Activated CD4-positive, alpha-beta T cell treated with anti-CD3 and anti-CD28 coated beads for 48 hours (primary cell): ENCODE results near the gene MICAL2.
A peak's percentile ranks its signal among the peaks of the same experiment; 100 is the strongest.

Experiments
- DNase-seq: peaks from one replicate; pipeline ENCODE4 v3.0.0-alpha.2; 2020

Gene MICAL2

DNA sequence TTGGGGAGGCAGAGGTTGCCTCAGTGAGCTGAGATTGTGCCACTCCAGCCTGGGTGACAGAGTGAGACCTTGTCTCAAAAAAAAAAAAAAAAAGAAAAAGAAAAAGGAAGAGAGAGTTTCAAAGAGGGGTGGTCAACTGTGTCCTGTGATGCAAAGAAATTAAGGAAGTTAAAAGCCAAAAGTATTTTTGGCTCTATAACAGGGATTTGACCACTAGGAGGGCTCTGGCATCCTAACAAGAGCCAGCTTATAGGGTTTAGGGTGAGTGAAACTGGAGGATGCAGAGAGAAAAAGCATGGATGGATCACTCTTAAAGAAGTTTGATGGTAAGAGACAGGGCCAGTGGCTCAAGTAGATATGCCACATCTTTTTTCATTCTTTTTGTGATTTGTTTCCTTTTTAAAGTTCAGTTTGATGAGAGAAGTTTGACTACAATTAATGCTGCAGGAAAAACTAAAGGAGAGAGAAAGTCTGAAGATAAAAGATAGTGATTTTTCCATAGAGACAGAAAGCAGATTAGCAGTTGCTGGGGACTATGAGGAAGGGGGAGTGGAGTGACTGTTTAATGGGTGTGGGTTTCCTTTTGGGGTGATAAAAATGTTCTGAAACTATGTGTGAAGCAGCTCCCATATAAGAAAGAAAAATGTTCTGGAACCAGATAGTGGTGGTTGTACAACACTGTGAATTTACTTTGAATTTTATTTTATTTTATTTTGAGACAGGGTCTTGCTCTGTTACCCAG, 11.1 kb upstream of the MICAL2 start:
- DNase-seq: no peak

GRCh38 chr11:12100429-12100828, 10.0 kb upstream of the MICAL2 start:
- no peak for DNase-seq

DNA sequence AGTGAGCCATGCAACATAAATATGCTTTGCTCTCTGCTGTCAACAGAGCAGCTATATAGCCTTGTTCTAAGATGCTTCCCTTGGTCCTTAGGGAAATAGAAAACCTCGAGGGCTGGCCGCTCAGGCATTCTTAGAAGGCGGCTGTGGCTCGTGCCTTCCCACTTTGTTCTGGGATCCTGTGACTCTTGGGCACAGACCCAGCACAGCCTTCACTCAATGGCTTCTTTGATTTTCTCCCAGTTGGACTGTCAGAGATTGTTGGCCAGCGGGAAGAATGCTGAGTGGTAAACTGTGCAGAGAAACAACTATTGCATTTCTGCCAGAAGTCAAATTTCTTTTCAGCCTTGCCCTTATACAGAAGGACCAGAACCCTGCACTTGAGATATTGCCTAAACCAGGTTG, 9.5 kb upstream of the MICAL2 start:
- no peak for DNase-seq

- no peak for DNase-seq
Measured at GRCh38 chr11:12101318-12101717, 9.1 kb upstream of the MICAL2 start.

DNA sequence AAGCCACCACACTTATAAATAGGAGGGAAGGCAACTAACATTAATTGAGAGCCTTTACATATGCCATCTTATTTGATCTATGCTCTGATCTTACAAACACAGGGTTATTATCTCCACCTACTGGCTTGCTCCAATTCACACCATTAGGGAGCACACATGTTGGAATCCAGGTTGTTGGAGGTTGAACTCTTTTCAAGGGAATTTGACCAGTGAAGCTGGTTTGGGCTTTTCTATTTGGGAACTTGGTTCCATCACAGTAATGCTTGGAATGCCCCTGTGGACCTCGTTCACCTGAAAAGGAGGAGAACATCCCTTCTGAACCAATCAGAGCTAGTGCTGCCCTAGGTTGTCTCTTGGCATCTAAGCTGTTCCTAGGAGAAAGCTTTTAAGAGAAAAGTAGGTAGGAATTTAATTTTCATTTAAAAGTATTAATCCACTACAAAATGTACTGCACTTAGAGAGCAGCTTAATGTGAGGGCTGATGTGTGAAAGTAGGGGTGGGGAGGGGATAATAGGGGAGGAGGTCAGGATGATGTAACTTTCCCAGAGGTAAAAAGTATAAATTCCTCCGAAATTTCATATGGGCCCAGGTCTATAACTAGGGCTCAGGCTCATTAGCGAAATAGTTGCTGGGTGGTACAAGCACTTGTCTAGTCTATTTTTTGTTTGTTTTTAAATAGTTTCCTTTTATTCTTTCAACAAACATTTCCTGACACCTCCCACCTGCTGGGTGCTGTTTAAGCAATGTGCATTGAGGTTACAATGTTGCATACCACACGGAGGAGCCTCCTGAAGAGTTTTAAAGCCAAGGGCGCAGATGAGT, 7.6 kb upstream of the MICAL2 start:
- DNase-seq: no peak

DNA sequence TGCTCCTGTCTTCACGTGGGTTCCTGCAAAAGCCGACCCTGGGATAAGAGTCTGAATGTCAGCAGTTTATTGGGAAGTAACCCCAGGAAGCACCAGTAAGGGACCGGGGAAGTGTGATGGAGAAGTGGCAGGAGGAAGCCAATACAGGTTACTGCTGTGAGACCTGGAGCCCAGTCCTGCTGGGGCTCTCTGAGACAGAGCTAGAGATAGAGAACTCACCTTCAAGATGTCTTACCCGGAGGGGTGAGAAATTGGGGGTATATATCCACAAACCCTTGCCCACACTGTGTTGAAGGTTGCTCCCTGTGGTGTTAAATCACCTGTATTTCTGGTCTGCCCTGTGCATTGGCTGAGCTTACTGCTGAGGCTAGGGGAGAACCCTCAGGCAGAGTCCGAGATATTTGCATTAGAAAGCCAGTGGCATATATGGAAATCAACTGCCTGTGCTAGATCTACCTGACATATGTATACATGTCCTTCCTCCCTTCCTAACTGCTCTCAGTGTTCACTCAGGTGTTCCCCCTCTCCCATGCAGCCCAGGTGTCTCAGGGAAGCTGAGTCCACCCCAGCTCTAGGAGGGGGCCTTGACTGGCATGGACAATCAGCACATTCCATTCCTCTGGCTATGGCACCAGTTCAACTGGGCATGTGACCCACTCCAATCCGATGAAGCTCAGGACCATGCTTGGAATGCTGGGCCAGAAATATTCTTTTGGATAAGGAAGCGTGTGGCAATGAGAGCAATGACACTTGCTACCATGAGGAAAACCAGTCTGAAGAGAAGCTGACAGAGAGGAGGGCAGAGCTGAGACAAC, 6.8 kb upstream of the MICAL2 start:
- no peak for DNase-seq

GRCh38 chr11:12105471-12105870, 4.9 kb upstream of the MICAL2 start:
- no peak for DNase-seq

DNA sequence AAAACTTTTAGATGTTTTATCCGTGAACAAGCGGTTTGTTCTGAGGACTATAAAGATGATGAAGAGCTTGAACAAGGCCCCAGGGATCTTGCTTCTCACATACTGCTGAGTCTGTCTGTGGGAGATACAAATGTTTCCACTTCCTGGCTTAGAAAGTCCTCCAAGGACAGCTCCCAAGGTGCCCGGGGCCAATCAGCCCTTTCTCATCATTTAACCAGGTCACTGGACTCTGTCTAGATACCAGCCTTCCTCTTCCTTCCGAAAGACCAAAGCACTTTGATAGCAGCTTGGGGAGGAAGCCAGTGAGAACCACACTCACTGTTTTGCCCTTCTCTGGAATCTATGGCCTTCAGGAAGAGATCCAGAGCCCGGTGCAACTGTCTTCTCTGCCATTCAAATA, 4.3 kb upstream of the MICAL2 start:
- no peak for DNase-seq

DNA sequence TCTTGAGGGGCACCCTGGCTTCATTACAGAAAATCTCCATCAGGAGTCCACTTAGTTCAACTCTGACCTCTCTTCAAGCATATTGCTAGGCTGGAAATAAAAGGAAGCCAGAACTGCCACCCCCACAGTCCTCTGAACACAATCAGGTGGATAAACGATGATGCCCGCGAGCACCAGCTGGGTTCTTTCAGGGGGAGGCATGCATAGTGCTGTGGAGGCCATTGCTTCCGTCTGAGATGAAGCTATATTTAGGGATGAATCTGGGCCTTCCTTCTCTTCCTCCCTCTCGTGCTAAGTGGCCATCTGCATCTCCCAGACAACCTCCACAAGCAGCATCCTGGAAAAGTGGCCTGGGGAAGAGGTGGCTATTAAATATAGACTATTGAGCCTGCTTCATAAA, 3.9 kb upstream of the MICAL2 start:
- DNase-seq: no peak

- DNase-seq: no peak
Measured at GRCh38 chr11:12108875-12109453, 1.4 kb upstream of the MICAL2 start.

DNA sequence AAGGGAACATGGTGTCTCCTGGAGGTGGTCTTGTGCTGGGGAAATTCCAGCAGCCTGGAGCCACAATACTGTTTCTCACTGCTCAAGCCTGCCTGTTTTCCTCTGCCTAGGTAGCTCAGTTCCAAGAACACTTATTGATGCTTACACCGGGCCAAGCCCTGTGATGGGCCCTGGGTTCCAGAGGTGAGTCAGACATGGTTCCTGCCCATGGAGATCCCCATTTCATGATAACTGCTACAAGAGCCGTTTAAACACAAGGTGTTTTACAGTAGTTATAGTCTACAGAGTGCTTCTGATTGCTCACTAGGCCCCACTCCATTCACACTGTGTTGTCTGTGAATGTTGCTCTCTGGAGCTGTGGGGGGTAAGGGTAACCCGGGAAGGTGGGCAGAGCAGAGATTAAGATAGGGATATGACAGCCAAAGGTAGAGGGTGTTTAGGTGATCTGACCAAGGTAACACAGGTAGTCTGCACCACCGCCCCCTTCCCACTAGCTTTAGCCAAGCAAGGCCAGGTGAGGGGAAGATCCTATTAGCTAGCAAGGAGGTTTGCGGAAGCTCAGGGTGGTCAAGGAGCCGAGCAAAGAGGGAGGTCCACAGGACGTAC, 696 bp upstream of the MICAL2 start:
- peak; percentile 56 for DNase-seq

GRCh38 chr11:12110714-12111548, 541 bp downstream of the MICAL2 start:
- peak; percentile 59 for DNase-seq

DNA sequence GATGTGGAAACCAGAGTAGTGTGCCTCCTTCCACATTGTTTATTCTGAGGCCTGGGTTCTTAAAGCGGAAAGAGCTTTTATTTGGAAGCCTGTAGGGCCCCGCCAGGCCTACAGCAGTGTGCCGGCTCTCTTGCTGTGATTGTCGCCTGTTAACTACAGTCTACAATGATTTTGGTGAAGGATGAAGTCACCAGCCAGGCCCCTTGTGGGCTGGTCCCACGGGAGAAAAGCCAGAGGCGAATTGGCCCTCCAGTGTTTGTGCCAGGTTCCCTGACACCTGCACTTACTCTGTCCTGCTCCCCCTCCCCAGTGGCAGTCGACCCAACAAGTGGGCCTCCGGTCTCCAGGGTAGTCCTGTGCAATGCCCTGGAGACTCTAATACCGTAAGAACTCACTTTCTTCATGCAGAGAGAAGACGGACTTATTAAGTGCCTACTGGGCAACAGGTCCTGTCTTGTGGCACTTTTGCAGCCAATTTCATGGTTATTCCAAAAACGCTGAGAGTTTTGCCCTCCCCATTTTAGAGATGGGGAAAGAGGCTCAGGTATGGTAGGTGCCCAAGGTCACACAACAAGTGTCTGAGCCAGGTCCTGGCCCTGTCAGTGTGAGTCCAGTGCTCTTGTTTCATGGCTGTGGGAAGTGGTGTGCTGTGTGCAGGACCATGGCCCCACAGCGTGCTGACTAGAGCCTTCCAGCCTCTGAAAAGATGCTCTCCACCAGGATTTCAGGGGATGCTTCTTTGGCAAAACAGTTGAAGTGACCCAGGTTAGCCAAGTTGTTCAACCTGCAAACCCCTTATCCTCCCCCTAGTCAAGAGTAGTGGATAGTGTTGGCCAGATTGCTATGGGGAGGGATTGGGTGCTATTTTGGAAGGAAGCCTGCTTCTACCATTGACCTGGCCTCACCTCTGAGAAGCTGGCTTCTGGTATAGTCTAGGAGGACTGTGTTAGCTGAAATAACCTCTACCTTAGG, 1.4 kb downstream of the MICAL2 start:
- DNase-seq: no peak

GRCh38 chr11:12112750-12113149, 2.4 kb downstream of the MICAL2 start:
- DNase-seq: no peak

GRCh38 chr11:12113294-12113693, 2.9 kb downstream of the MICAL2 start:
- DNase-seq: no peak

- no peak for DNase-seq
Measured at GRCh38 chr11:12114193-12115033, 4.0 kb downstream of the MICAL2 start.

DNA sequence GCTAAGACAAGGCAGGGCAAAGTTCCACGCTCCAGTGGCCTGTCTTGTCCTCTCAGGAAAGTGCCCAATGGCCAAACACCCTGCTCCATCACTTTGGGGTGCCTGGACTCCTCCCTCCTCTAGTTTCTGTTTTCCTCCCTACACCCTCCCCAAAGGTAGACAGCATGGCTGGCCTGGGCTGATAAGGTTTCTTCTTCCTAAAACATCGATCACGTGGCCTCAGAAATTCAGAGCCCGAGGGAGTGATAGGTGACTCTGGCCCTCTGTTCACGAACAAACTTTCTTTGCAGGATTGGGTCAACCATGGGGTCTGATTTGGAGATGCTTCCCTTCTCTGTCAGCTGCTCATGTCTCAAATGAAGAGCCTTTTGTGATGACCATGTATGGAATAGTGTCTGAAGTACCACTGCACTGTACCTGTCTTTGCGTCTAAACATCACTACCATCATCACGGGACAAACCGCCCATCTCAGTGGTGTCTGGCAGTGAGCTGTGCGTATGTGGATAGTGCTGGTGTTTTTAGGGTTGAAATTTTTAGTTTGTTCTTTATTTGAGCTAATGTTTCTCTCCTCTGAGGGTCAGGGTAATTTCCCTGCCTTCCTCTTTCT, 6.1 kb downstream of the MICAL2 start:
- DNase-seq: no peak

DNA sequence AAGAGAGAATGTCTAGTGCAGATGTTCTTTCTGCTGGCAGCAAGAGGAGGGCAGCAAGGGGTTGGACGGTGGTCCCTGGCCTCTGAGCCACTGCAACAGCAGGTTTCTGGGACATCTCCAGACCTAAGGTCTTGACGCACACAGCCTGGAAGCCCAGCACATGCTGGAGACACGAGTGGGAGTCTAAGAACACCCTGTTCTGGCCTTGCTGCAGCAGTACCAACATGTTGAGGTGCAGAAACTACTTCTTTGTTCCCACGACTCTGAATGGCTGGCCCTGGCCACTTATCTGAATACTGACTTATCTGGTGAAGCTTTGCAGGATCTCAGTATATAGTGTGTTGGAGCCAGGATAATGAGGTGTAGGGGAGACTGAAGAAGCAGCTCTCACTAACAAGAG, 6.8 kb downstream of the MICAL2 start:
- no peak for DNase-seq

DNA sequence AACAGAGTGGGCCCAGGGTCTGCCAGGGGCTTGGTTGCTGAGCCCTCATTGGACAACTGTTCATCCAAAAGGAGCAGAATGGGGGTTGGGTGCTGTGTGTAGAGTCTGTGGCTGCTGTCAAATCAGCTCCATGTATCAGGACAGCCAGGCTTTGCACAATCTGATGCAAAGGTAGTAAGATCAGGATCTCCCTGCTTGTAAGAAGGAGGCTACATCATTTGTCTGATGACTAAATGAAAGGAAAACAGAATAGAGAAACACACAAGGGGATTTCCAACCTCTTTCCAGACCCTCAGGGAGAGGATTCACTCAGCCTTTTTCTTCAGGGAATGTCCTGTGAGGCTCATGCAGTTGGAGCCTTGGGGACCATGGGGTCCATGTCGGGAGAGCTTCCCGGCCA, 7.2 kb downstream of the MICAL2 start:
- no peak for DNase-seq
